Measurements from ENCODE around the gene DMD. TPM values are rescaled to one million over a fixed set of nuclear protein-coding genes. Genes with fewer than 3 reads are reported as not detected.

Gene DMD
- polyA plus RNA-seq (2013) = 3.2 and 3.3 TPM in 2 replicates

DNA sequence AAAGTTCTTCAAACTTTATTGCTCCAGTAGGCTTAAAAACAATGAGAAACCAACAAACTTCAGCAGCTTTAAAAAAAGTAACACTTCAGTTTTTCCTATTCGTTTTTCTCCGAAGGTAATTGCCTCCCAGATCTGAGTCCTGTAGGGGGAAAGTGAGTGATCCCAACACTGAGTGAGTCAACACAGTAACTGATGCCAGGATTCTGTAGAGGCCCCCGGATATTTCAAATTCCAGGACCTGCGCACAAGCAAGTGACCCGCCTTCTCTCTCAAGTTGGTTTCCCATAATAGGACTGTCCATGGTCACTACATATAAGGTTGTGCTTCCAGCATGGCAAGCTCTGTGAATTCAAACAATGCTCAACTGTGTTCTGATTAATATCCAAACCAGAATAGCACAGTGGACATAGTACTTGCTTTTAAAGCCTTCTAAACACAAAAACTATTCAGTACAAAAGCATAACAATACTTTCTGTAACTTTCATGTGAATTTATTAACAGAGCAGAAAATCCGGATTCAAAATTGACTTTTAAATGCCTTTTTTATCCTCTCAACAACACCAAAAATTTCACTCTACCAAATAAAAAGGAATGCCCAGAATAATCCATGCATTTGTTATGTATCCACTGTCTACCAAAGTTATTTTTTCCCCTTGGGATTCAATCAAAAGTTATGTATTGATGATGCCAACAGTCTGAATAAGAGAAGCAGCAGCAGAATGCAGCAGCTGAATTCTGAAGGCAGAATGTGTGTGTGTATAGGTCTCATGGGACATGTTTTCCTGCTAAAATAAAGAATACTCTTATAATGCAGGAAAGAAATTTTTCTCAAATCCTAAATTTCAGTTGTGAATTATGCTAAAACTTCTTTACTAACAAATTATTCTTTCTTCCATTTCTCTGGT is at the start of gene DMD:
Gene DMD, minus strand, starts transcription at position 194 of the 905 bp plus-strand sequence. CDS start 237 bp downstream, outside the sequence.
- H3K18ac ChIP-seq (ENCODE audit: low read length) = no peak within 1 kb of the TSS
- no peak within 1 kb of the TSS for H4K12ac ChIP-seq (ENCODE audit: low read depth, low read length)
- no peak within 1 kb of the TSS for H4K8ac ChIP-seq (ENCODE audit: low read depth, low read length)
- H3K9ac ChIP-seq (ENCODE audit: low read length) = no peak within 1 kb of the TSS
- no peak within 1 kb of the TSS for H3K4me2 ChIP-seq (ENCODE audit: low read length)
- H2AFZ ChIP-seq (ENCODE audit: insufficient read depth, low read length, poor library complexity) = no peak within 1 kb of the TSS
- no peak within 1 kb of the TSS for H3K23ac ChIP-seq (ENCODE audit: low read length)
- H3K27ac ChIP-seq (ENCODE audit: low read depth, low read length) = no peak within 1 kb of the TSS
- no peak within 1 kb of the TSS for H2BK12ac ChIP-seq (ENCODE audit: low read length)
- H2BK5ac ChIP-seq (ENCODE audit: low read depth, low read length, poor library complexity) = no peak within 1 kb of the TSS
- no peak within 1 kb of the TSS for H3K14ac ChIP-seq (ENCODE audit: low read length)
- no peak within 1 kb of the TSS for H2BK120ac ChIP-seq (ENCODE audit: insufficient read depth, low read length, poor library complexity)
- no peaks in the 10 kb centered on the region for H3K27me3 ChIP-seq (ENCODE audit: insufficient read depth, low read length)
- no peaks in the 10 kb centered on the region for H3K79me1 ChIP-seq (ENCODE audit: low read length)
- H4K91ac ChIP-seq (ENCODE audit: low read depth, low read length) = no peak within 1 kb of the TSS
- no peaks in the 10 kb centered on the region for H3K4me1 ChIP-seq (ENCODE audit: control insufficient read depth in 1 of 2, insufficient read depth in 2 of 2, low read length in 2 of 2)
- no peak within 1 kb of the TSS for H3K4ac ChIP-seq (ENCODE audit: low read depth, low read length)
- H3K9me3 ChIP-seq (ENCODE audit: insufficient read depth, low read depth, low read length) = no peaks in the 10 kb centered on the region
- no peak for DNase-seq
- H3K4me3 ChIP-seq (ENCODE audit: low read depth, low read length) = no peak within 1 kb of the TSS
- H3K36me3 ChIP-seq (ENCODE audit: control insufficient read depth in 1 of 2, insufficient read depth in 2 of 2, low read length in 2 of 2) = no peaks in the 10 kb centered on the region
- WGBS (ENCODE audit: extremely low coverage, insufficient coverage, insufficient read length) = no CpG with 5 or more reads among the region's 6 CpGs
- no peak within 1 kb of the TSS for H2AK5ac ChIP-seq (ENCODE audit: low read length)
- no peaks in the 10 kb centered on the region for H3K79me2 ChIP-seq (ENCODE audit: control insufficient read depth, insufficient read depth, low read length, poor library complexity)

DNA sequence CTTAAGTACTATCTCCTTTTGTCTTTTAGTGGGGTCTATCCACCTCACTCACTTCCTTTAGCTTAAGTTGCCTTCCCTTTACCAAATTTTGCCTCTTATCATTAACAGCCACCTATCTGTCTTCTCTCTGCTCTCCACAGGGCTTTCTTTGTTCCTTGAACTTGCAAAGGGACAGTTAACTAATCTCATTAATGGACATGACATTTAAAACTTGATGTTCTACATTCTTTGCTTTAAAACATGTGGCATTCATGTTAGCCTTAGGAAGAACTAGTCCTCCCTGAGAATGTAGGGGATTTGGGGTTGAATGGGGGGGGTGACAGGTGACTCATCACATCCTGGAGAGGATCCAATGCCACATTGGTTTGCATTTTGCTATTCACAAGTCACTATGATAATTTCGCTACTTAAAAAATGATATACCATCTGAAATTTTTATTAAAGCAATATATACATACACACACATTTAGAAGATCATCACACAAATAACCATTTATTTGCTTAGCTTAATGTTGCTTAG is 41.0 kb upstream of the DMD start:
- Histone ChIP-seq H2AK5ac (ENCODE audit: low read length) (no peak overlapping the region), H3K4me2 (ENCODE audit: low read length) (no peak overlapping the region), H4K8ac (ENCODE audit: low read depth, low read length) (no peak overlapping the region), H3K27me3 (ENCODE audit: insufficient read depth, low read length) (no peaks in the 10 kb centered on the region), H3K4me3 (ENCODE audit: low read depth, low read length) (no peak overlapping the region), H2BK5ac (ENCODE audit: low read depth, low read length, poor library complexity) (no peak overlapping the region), H3K79me2 (ENCODE audit: control insufficient read depth, insufficient read depth, low read length, poor library complexity) (no peaks in the 10 kb centered on the region), H2BK120ac (ENCODE audit: insufficient read depth, low read length, poor library complexity) (no peak overlapping the region), H3K27ac (ENCODE audit: low read depth, low read length) (no peak overlapping the region), H3K23ac (ENCODE audit: low read length) (no peak overlapping the region), H3K14ac (ENCODE audit: low read length) (no peak overlapping the region), H2BK12ac (ENCODE audit: low read length) (no peak overlapping the region), H3K18ac (ENCODE audit: low read length) (no peak overlapping the region), H3K4ac (ENCODE audit: low read depth, low read length) (no peak overlapping the region), H2AFZ (ENCODE audit: insufficient read depth, low read length, poor library complexity) (no peak overlapping the region), H3K79me1 (ENCODE audit: low read length) (no peaks in the 10 kb centered on the region), H4K12ac (ENCODE audit: low read depth, low read length) (no peak overlapping the region), H3K9ac (ENCODE audit: low read length) (no peak overlapping the region), H3K9me3 (ENCODE audit: insufficient read depth, low read depth, low read length) (no peaks in the 10 kb centered on the region), H3K36me3 (ENCODE audit: control insufficient read depth in 1 of 2, insufficient read depth in 2 of 2, low read length in 2 of 2) (no peaks in the 10 kb centered on the region), H3K4me1 (ENCODE audit: control insufficient read depth in 1 of 2, insufficient read depth in 2 of 2, low read length in 2 of 2) (no peaks in the 10 kb centered on the region), H4K91ac (ENCODE audit: low read depth, low read length) (no peak overlapping the region)
- no peak for DNase-seq
- WGBS (ENCODE audit: extremely low coverage, insufficient coverage, insufficient read length) = no CpG with 5 or more reads among the region's 1 CpG

DNA sequence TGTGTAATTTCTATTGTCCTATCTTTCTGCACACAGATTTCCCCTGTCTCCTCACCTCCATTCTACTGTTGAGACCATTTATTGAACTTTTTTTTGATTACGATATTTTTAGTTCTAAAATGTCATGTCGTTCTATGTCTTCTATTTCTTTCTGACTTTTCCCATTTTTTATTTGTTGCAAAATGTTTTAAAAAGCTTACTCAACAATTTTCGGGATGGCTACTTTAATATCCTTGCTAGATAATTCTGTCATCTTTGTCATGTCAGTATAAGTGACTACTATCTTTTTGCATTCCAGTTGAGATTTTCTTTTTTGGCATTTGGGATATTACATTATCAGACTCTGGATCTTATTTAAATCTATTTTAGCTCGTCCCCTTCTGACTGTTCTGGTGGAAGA is 7.5 kb upstream of the DMD start:
- H4K12ac ChIP-seq (ENCODE audit: low read depth, low read length) = no peak overlapping the region
- no peak overlapping the region for H2BK12ac ChIP-seq (ENCODE audit: low read length)
- H3K18ac ChIP-seq (ENCODE audit: low read length) = no peak overlapping the region
- DNase-seq = no peak
- no peak overlapping the region for H3K9ac ChIP-seq (ENCODE audit: low read length)
- H3K4me3 ChIP-seq (ENCODE audit: low read depth, low read length) = no peak overlapping the region
- H3K23ac ChIP-seq (ENCODE audit: low read length) = no peak overlapping the region
- H3K27me3 ChIP-seq (ENCODE audit: insufficient read depth, low read length) = no peaks in the 10 kb centered on the region
- H2BK5ac ChIP-seq (ENCODE audit: low read depth, low read length, poor library complexity) = no peak overlapping the region
- H3K79me1 ChIP-seq (ENCODE audit: low read length) = no peaks in the 10 kb centered on the region
- H4K8ac ChIP-seq (ENCODE audit: low read depth, low read length) = no peak overlapping the region
- H4K91ac ChIP-seq (ENCODE audit: low read depth, low read length) = no peak overlapping the region
- H3K9me3 ChIP-seq (ENCODE audit: insufficient read depth, low read depth, low read length) = no peaks in the 10 kb centered on the region
- WGBS (ENCODE audit: extremely low coverage, insufficient coverage, insufficient read length) = no CpG with 5 or more reads among the region's 4 CpGs
- H2AK5ac ChIP-seq (ENCODE audit: low read length) = no peak overlapping the region
- H3K14ac ChIP-seq (ENCODE audit: low read length) = no peak overlapping the region
- no peaks in the 10 kb centered on the region for H3K36me3 ChIP-seq (ENCODE audit: control insufficient read depth in 1 of 2, insufficient read depth in 2 of 2, low read length in 2 of 2)
- H3K4me2 ChIP-seq (ENCODE audit: low read length) = no peak overlapping the region
- no peaks in the 10 kb centered on the region for H3K79me2 ChIP-seq (ENCODE audit: control insufficient read depth, insufficient read depth, low read length, poor library complexity)
- H3K4ac ChIP-seq (ENCODE audit: low read depth, low read length) = no peak overlapping the region
- H2AFZ ChIP-seq (ENCODE audit: insufficient read depth, low read length, poor library complexity) = no peak overlapping the region
- H2BK120ac ChIP-seq (ENCODE audit: insufficient read depth, low read length, poor library complexity) = no peak overlapping the region
- no peaks in the 10 kb centered on the region for H3K4me1 ChIP-seq (ENCODE audit: control insufficient read depth in 1 of 2, insufficient read depth in 2 of 2, low read length in 2 of 2)
- H3K27ac ChIP-seq (ENCODE audit: low read depth, low read length) = no peak overlapping the region

DNA sequence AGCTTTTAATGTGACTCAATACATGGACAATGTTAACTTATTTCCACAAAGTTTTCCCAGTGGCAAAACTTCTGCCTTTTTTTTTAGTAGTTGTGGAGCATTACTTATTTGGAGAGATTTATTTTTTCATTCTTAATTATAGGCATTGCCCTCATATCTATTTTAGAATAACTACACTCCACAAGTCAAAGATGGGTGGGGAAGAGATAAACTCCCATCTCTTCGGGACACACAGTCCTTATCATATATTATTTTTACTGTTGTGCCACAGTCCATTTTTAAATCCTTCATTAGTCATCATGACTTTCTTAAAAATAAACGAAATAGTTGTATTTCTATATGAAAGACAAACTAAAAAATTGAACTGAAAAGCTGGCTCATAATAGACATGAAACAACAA is 1.2 kb downstream of the DMD start:
- H3K79me2 ChIP-seq (ENCODE audit: control insufficient read depth, insufficient read depth, low read length, poor library complexity) = no peaks in the 10 kb centered on the region
- H3K4me1 ChIP-seq (ENCODE audit: control insufficient read depth in 1 of 2, insufficient read depth in 2 of 2, low read length in 2 of 2) = no peaks in the 10 kb centered on the region
- no peak overlapping the region for H3K4me3 ChIP-seq (ENCODE audit: low read depth, low read length)
- no peak for DNase-seq
- H3K4ac ChIP-seq (ENCODE audit: low read depth, low read length) = no peak overlapping the region
- WGBS (ENCODE audit: extremely low coverage, insufficient coverage, insufficient read length) = no CpG with 5 or more reads among the region's 2 CpGs
- H2BK12ac ChIP-seq (ENCODE audit: low read length) = no peak overlapping the region
- no peak overlapping the region for H4K8ac ChIP-seq (ENCODE audit: low read depth, low read length)
- H3K27ac ChIP-seq (ENCODE audit: low read depth, low read length) = no peak overlapping the region
- no peaks in the 10 kb centered on the region for H3K9me3 ChIP-seq (ENCODE audit: insufficient read depth, low read depth, low read length)
- H4K12ac ChIP-seq (ENCODE audit: low read depth, low read length) = no peak overlapping the region
- H2BK120ac ChIP-seq (ENCODE audit: insufficient read depth, low read length, poor library complexity) = no peak overlapping the region
- H4K91ac ChIP-seq (ENCODE audit: low read depth, low read length) = no peak overlapping the region
- no peaks in the 10 kb centered on the region for H3K79me1 ChIP-seq (ENCODE audit: low read length)
- no peak overlapping the region for H2BK5ac ChIP-seq (ENCODE audit: low read depth, low read length, poor library complexity)
- no peaks in the 10 kb centered on the region for H3K36me3 ChIP-seq (ENCODE audit: control insufficient read depth in 1 of 2, insufficient read depth in 2 of 2, low read length in 2 of 2)
- no peak overlapping the region for H2AK5ac ChIP-seq (ENCODE audit: low read length)
- H3K9ac ChIP-seq (ENCODE audit: low read length) = no peak overlapping the region
- H3K14ac ChIP-seq (ENCODE audit: low read length) = no peak overlapping the region
- no peak overlapping the region for H2AFZ ChIP-seq (ENCODE audit: insufficient read depth, low read length, poor library complexity)
- no peak overlapping the region for H3K4me2 ChIP-seq (ENCODE audit: low read length)
- no peak overlapping the region for H3K23ac ChIP-seq (ENCODE audit: low read length)
- H3K27me3 ChIP-seq (ENCODE audit: insufficient read depth, low read length) = no peaks in the 10 kb centered on the region
- no peak overlapping the region for H3K18ac ChIP-seq (ENCODE audit: low read length)

Measured in trophoblast cell (in vitro differentiated cells and primary cell).